ENCODE data around the gene ATP2B2. TPM values are rescaled to one million over a fixed set of nuclear protein-coding genes. Genes with fewer than 3 reads are reported as not detected.

ATP2B2 gene
- polyA plus RNA-seq, 2 of the 4 experiments (the other 2 are of a cell fraction) = 0.03 to 0.04 TPM

DNA sequence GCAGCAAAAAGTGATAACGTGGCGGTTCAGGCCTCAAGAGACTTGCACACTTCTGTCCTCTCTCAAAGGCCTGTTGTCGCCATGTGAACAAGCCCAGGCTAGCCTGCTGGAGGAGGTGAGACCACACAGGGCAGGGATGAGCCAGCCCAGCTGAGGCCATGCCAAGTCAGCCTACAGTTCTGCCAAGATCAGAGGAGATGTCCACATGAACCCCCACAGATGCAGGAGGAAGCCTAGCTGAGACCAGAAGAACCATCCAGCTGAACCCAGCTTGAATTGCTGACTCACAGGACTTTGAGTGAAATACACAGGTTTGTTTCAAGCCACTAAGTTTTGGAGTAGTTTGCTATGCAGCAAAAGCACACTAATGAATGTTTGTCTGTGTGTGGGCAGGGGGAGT is 134.2 kb downstream of the ATP2B2 start:
- no peak for FAIRE-seq
- WGBS (ENCODE audit: missing lambda C conversion rate) = 84% methylated on average over 3 of the region's 3 CpGs
- TF ChIP-seq HOXB5 (CRISPR knock-in tag; IDR thresholded peaks at IDR 0.05) (no peak), EP300 (IDR thresholded peaks at IDR 0.05) (no peak), POLR2A (IDR thresholded peaks at IDR 0.05; ENCODE audit: low read length) (no peak)
- TF ChIP-seq, protein P1, sequence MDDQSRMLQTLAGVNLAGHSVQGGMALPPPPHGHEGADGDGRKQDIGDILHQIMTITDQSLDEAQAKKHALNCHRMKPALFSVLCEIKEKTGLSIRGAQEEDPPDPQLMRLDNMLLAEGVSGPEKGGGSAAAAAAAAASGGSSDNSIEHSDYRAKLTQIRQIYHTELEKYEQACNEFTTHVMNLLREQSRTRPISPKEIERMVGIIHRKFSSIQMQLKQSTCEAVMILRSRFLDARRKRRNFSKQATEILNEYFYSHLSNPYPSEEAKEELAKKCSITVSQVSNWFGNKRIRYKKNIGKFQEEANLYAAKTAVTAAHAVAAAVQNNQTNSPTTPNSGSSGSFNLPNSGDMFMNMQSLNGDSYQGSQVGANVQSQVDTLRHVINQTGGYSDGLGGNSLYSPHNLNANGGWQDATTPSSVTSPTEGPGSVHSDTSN (IDR thresholded peaks at IDR 0.05) = no peak
- no peak overlapping the region for H3K27ac ChIP-seq
- H3K9me3 ChIP-seq = no peaks in the 10 kb centered on the region
- POLR2A ChIA-PET = no interaction called here
- no peak for ATAC-seq
- H3K4me1 ChIP-seq = peaks cover 17% of the 10 kb centered on the region; the same call in 2 of the 3 replicates
- CTCF ChIA-PET = interaction anchor here (0.6 kb wide), 1 partner anchor 1709 kb away, joined by 4 read pairs; no protein-coding TSS in a partner anchor
- no peak overlapping the region for H3K4me2 ChIP-seq
- DNase-seq (ENCODE audit: low read depth in 1 of 2, low spot score in 1 of 2) = no peak
- no peak overlapping the region for H3K4me3 ChIP-seq

DNA sequence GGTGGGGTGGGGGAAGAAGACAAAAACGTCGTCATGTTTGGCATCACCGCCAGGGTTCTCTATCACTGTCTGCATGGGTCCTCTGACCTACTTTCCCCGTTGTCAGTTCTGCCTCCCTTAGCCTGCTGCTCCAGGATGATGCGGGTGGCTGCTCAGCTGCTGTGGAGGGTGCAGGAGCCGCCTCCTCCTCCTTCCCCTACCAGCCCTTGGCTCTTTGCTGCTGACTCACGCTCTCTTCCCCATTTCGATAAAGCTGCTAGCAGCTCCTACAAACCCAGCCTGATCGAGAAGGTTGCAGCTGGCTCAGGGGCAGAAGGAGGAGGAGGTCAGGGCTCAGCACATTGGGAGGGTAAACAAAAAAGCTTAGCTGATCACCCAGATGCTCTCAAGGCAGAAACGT is 135.0 kb downstream of the ATP2B2 start:
- no peak overlapping the region for H3K27ac ChIP-seq
- no peaks in the 10 kb centered on the region for H3K9me3 ChIP-seq
- WGBS (ENCODE audit: missing lambda C conversion rate) = 61% methylated on average over 10 of the region's 10 CpGs
- DNase-seq (ENCODE audit: low read depth in 1 of 2, low spot score in 1 of 2) (no peak), FAIRE-seq (no peak), ATAC-seq (no peak)
- H3K4me1 ChIP-seq = peaks cover 20% of the 10 kb centered on the region; the same call in 2 of the 3 replicates
- ChIA-PET POLR2A (no interaction called here), CTCF (interaction anchor here (0.6 kb wide), 1 partner anchor 1709 kb away, joined by 4 read pairs; no protein-coding TSS in a partner anchor)
- TF ChIP-seq GATA3 (IDR thresholded peaks at IDR 0.05; ENCODE audit: borderline replicate concordance) = no peak
- TF ChIP-seq, protein P2, sequence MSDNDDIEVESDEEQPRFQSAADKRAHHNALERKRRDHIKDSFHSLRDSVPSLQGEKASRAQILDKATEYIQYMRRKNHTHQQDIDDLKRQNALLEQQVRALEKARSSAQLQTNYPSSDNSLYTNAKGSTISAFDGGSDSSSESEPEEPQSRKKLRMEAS (IDR thresholded peaks at IDR 0.05) = no peak
- no peak for TF ChIP-seq CBX2 (IDR thresholded peaks at IDR 0.05; ENCODE audit: borderline replicate concordance, low read depth)
- TF ChIP-seq RARB (CRISPR knock-in tag; IDR thresholded peaks at IDR 0.05) = no peak
- no peak for TF ChIP-seq FOSB (CRISPR knock-in tag; IDR thresholded peaks at IDR 0.05)
- no peak for TF ChIP-seq RNF2 (IDR thresholded peaks at IDR 0.05; ENCODE audit: borderline replicate concordance, low read depth)
- TF ChIP-seq RAD21 (conservative IDR thresholded peaks at IDR 0.05 in 1 of 2, IDR thresholded peaks at IDR 0.05 in 1 of 2) = no peak
- TF ChIP-seq, protein P3, sequence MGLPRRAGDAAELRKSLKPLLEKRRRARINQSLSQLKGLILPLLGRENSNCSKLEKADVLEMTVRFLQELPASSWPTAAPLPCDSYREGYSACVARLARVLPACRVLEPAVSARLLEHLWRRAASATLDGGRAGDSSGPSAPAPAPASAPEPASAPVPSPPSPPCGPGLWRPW (IDR thresholded peaks at IDR 0.05) = no peak
- TF ChIP-seq, protein P4, sequence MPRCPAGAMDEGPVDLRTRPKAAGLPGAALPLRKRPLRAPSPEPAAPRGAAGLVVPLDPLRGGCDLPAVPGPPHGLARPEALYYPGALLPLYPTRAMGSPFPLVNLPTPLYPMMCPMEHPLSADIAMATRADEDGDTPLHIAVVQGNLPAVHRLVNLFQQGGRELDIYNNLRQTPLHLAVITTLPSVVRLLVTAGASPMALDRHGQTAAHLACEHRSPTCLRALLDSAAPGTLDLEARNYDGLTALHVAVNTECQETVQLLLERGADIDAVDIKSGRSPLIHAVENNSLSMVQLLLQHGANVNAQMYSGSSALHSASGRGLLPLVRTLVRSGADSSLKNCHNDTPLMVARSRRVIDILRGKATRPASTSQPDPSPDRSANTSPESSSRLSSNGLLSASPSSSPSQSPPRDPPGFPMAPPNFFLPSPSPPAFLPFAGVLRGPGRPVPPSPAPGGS (IDR thresholded peaks at IDR 0.05) = no peak
- TF ChIP-seq HOXA7 (CRISPR knock-in tag; IDR thresholded peaks at IDR 0.05) = no peak
- TF ChIP-seq, protein P5, sequence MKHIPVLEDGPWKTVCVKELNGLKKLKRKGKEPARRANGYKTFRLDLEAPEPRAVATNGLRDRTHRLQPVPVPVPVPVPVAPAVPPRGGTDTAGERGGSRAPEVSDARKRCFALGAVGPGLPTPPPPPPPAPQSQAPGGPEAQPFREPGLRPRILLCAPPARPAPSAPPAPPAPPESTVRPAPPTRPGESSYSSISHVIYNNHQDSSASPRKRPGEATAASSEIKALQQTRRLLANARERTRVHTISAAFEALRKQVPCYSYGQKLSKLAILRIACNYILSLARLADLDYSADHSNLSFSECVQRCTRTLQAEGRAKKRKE (CRISPR knock-in tag; IDR thresholded peaks at IDR 0.05; ENCODE audit: low read depth) = no peak
- H3K4me2 ChIP-seq = no peak overlapping the region
- no peak overlapping the region for H3K4me3 ChIP-seq

DNA sequence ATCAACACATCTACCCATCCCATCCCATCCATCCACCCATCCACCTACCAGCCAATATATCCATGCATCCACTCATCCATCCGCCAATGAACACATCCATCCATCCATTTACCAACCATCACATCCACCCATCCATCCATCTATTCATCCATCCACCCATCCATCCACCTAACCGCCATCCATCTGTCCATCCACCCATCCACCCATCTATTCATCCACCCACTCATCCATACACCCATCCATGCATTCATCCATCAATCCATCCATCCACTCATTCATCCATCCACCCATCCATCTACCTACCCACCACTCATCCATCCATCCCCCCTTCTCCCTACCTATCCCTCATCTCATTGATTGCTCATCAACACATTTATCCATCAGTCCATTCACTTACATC is 136.9 kb downstream of the ATP2B2 start:
- DNase-seq (ENCODE audit: low read depth in 1 of 2, low spot score in 1 of 2) = no peak
- WGBS (ENCODE audit: missing lambda C conversion rate) = 75% methylated on average over 2 of the region's 2 CpGs
- TF ChIP-seq HEYL (CRISPR knock-in tag; IDR thresholded peaks at IDR 0.05) (no peak), RCOR1 (IDR thresholded peaks at IDR 0.05; ENCODE audit: low read depth, low read length) (no peak), JUNB (IDR thresholded peaks at IDR 0.05) (no peak), FOXS1 (CRISPR knock-in tag; IDR thresholded peaks at IDR 0.05) (no peak), JUN (IDR thresholded peaks at IDR 0.05) (no peak), MYC (IDR thresholded peaks at IDR 0.05; ENCODE audit: borderline replicate concordance, low read length) (no peak), NR3C1 (IDR thresholded peaks at IDR 0.05) (no peak), NPAS2 (CRISPR knock-in tag; IDR thresholded peaks at IDR 0.05; ENCODE audit: borderline replicate concordance) (no peak), TP53 (CRISPR knock-in tag; IDR thresholded peaks at IDR 0.05) (no peak), EP300 (IDR thresholded peaks at IDR 0.05) (no peak)
- CTCF ChIA-PET = interaction anchor here (0.8 to 3.1 kb wide), 3 partner anchors 16 to 370 kb away, joined by 3 to 21 read pairs (median 6); no protein-coding TSS in a partner anchor
- Histone ChIP-seq H3K9me3 (no peaks in the 10 kb centered on the region), H3K4me3 (no peak overlapping the region), H3K27ac (no peak overlapping the region), H3K4me2 (no peak overlapping the region), H3K4me1 (peaks cover 15% of the 10 kb centered on the region; the same call in 1 of the 3 replicates)
- no peak for FAIRE-seq
- ATAC-seq = no peak
- POLR2A ChIA-PET = no interaction called here
